Umbilical cord (tissue), 2 donors: ENCODE measurements around the gene GPRASP3. TPM values are rescaled to one million over a fixed set of nuclear protein-coding genes. Genes with fewer than 3 reads are reported as not detected.
A peak's percentile ranks its signal among the peaks of the same experiment; 100 is the strongest.
"Not testable (repeated sequence)": the region's sequence is repeated elsewhere in the genome, so short reads cannot be mapped to it uniquely, and the experiment has no call there.

ENCODE experiments used
- DNase-seq: peaks from one replicate; pipeline ENCODE4 v3.0.0-alpha.2; 2015; ENCODE audit warnings: low spot score
- total RNA-seq: library from RNA; depleted of rRNA; stranded (reverse); fragments of >200 nt; gene quantifications from one replicate; pipeline ENCODE4 v1.2.3, GENCODE V29; 2014; ENCODE audit warnings: low replicate concordance; ENCODE audit not compliant: insufficient read depth

Gene GPRASP3, protein sequence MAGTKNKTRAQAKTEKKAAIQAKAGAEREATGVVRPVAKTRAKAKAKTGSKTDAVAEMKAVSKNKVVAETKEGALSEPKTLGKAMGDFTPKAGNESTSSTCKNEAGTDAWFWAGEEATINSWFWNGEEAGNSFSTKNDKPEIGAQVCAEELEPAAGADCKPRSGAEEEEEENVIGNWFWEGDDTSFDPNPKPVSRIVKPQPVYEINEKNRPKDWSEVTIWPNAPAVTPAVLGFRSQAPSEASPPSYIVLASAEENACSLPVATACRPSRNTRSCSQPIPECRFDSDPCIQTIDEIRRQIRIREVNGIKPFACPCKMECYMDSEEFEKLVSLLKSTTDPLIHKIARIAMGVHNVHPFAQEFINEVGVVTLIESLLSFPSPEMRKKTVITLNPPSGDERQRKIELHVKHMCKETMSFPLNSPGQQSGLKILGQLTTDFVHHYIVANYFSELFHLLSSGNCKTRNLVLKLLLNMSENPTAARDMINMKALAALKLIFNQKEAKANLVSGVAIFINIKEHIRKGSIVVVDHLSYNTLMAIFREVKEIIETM
- total RNA-seq, result 7.0 TPM

DNA sequence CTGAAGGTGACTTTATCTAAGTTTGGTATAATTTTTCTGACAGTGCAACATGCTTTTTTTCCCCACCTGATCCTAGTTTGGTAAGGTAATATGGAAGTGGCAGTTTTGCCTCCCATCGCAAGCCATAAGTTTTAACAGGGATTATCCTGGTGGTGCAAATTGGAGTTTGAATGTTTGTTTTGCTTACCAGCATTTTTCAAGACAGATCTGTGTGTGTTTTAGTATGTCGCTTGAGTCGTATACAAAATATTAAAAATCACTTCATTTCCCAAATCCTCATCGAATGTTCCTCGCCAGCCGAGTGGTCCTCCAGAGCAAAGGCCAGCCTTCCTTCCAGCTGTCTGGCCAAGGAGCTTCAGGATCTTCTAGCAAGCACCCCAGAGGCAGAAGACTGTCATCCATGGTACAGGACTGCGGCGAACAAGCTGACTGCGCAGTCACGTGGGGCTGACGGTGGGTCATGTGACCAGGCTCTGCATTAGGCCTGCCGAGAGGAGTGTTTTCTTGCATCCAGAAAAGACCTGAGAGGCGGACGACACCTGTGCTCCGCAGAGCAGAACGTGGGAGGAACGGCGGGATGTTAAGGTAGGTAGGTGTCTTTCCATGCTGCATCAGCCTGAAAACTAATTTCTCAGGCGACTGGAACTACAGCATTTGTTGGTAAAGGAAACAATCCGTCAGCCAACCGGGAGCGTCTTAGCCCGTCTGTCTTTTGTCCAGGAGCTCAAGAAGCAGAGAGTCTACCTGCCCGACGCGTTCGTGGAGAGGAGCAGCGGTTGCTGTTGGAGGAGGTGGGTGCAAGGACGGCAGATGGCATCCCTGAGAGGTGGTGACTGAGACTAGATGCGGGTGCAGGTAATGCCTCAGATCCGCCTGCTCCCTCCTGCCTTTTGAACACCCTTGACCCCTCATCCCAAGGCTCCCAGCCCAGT is at the start of gene GPRASP3:
Gene GPRASP3, plus strand, starts transcription at position 507 of the 932 bp plus-strand sequence. CDS start 28,253 bp downstream, outside the sequence.
- DNase-seq, result peak; percentile 83

DNA sequence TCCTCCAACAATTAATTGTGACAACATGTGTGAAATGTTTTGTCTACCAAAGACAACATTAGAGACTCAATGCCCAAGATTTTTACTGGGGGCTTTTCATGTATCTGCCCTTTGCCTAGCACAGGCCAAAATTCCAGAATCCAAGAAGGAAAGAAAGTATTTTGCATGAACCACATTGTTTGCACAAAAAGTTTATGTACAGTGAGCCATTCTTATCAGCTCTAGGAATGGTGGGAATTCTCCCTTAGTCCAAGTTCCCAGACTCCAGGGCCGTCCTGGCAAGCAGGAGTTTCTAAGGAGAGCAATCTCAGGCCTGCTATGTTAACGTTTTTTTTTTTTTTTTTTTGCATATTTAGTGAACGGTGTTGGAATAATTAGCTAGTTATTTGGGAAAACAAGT is 47.7 kb upstream of the GPRASP3 start:
- no peak for DNase-seq

DNA sequence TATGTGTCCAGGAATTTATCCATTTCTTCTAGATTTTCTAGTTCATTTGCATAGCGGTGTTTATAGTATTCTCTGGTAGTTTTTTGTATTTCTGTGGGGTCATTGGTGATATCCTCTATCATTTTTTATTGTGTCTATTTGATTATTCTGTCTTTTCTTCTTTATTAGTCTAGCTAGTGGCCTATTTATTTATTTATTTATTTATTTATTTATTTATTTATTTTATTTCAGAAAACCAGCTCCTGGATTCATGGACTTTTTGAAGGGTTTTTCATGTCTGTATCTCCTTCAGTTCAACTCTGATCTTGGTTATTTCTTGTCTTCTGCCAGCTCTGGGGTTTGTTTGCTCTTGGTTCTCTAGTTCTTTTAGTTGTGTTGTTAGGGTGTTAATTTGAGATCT is 43.1 kb upstream of the GPRASP3 start:
- DNase-seq, result not testable (repeated sequence)

DNA sequence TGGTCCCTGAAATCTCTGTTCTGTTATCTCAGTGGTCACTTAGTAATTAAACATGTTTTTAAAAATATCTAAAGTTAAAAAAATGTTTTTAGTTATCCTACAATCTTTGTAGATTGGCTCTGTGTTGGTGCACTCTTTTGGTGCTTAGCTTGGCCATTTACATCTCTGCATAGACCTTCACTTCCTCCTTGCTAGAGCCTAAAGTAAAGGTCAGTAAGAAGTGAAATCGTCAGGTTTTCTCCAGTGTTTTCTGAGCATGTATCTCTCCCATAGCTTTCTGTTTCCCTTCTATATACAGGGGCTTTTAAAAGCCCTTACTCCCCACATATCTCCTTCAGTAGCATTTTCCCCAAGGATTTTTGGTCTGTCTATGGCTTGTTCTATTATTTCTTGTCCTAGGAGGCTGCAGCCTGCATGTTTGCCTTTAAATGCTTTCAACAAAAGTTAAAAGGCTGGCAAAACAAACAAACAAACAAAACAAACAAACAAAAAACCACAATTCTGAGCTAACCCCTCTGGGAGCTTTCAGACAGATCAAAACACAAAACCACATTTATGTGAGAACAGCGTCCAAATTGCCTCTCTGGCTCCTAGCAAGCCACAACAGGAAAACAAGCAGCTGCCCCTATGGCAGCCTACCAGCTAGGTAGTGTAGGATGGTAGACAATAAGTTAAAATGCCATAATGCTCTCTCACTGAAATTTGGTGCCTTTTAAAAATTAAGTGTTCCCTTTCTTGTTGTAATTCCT is 35.6 kb upstream of the GPRASP3 start:
- no peak for DNase-seq

DNA sequence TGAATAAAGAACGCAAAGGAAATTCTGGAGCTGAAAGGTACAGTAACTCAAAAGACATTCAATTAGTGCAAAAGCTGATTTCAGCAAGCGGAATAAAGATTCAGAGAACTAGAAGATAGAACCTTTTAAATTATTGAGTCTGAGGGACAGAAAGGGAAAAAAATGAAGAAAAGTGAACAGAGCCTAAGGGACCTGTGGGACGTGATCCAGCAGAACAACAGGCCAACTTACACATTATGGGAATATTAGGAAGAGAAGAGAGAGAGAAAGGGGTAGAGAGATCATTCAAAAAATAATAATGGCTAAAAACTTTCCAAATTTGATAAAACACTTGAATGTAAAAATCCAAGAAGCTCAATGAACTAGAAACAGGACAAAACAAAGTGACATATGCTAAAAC is 25.8 kb upstream of the GPRASP3 start:
- DNase-seq, result no peak

DNA sequence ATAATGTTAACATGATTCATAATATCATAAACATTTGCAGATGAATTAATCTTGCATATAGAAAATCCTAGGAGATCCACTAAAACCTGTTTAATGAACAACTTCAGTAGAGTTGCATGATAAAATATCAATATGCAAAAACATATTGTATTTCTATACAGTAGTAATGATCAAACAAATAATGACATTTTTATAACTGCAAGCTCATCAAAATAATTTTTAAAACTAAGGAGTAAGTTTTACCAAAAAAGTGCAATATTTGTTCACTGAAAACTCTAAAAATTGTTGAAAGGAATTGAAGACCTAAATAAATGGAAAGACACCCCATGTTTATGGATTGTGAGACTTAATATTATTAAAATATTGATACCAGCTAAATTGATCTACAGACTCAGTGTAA is 24.2 kb upstream of the GPRASP3 start:
- DNase-seq, result no peak

DNA sequence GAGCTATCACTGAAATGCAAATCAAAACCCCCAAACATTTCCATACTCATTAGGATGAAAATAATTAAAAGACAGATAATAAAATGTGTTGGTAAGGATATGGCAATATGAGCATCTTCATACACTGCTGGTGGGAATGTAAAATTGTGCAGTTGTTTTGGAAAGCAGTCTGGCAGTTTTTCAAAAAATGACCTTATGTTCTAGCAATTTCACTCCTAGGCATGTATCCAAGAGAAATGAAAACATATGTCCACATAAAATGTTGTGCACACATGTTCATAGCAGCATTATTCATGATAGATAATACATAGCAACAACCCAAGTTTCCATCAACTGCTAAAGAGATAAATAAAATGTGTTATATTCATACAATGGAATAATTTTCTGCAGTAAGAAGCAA is 23.0 kb upstream of the GPRASP3 start:
- peak; percentile 2 for DNase-seq

DNA sequence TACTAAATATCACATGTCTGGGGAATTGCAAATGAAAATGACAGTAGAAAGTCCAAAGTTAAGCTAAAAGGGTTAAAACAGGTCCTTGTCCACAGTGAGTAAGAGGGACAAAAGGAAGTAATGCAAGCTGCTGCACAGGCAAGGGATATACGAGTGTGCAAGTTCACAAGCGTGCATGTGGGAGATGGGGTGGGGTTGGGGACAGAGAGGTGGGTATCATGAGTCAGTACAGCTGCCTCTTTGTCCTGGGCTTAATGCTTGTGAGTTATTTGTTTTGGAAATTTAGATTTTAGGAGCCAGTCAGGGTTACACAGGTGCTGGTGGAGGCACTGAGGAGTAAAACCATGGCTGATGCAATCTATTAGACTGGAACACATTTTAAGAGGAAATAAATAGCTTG is 11.6 kb upstream of the GPRASP3 start:
- DNase-seq, result no peak

DNA sequence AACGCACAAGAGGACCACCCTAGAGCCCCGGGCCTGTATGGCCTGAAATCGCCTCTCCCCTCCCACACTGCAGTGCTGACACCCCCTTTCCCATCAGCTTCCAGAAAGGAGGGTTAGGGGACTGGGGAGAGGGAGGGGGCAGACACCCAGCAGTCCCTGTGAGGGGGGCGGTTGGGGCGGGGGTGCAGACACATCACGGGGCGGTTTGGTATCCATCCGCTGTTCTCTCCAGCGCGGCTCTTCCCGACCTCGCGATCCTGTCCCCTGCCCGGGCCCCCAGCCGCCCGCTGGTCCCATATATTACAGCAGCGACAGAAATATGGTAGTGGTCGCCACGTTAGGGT is 8.7 kb upstream of the GPRASP3 start:
- DNase-seq, result no peak

DNA sequence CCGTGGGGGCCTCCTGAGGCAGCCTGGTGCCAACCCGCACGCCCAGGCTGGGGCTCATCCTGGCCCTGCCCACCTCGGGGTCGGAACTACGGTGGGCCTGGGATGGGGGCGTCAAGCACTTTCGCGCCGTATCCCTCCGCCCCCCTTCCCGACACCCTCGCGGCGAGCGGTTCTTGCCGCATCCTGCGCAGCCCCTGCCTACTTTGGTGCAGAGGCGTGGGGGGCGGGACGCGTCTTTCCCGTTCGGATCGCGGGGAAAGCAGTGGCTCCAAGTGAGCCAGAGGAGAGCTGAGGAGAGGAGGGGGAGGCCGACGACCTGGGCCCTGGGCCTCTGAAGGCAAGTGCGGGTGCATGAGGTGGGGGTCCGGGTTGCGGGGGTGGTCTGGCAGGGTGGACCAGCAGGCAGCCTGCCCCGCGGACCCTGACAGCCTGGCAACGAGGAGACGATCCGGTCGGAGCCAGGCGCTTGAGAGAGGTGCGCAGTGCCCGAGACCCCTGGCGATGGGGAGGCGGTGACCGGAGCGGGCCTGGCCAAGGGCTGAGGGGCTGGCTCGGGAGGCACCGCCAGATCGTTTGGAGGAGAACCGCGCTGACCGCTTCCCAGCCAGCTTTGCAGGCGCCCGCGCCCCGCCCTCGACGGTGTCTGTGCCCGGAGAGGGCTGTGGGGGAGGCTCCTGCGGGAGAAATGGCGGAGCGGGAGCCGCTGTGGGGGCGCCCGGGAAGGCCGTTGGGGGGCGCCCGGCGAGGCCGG is 8.2 kb upstream of the GPRASP3 start, which contains the start of gene GPRASP2:
Gene GPRASP2, plus strand, starts transcription at position 233 of the 751 bp plus-strand sequence. CDS start 2,422 bp downstream, outside the sequence.
- peak; percentile 56 for DNase-seq

DNA sequence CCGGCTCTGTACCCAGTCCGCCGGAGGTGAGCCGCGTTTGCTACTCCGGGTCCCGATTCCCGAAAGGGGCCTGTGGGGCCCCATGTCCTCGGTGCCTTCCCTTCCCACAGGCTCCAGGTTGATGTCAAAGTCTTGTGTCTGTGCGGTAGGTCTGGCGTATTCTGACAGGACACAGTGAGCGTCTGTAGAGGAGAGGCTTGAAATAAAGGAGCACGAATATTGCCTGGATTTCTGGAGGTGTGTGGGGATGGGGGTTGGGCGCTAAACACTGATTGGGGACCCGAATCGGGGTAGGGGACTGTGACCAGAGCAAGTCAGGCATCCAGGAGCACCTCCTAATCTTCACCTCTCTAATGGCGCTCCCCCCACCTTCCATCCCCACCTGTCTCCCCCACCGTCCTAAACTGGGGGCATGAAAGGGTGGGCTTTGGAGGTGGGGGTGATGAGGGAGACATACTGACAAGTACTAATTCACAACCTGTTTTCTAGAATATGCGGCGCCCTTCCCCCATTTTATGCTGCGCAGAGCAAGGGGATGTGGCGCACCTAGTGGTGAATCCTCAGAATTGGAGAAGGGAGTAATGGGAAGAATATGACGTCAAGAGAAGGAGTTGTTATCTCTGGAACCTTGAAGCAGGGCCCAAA is 7.4 kb upstream of the GPRASP3 start:
- DNase-seq, result peak; percentile 70

DNA sequence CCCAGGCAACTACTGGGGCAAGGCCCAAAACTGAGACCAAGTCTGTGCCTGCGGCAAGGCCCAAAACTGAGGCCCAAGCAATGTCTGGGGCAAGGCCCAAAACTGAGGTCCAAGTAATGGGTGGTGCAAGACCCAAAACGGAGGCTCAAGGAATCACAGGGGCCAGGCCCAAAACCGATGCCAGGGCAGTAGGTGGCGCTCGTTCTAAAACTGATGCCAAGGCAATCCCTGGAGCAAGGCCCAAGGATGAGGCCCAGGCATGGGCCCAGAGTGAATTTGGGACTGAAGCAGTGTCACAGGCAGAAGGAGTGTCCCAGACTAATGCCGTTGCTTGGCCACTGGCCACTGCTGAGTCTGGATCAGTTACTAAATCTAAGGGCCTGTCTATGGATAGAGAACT is 5.5 kb upstream of the GPRASP3 start:
- DNase-seq, result no peak

DNA sequence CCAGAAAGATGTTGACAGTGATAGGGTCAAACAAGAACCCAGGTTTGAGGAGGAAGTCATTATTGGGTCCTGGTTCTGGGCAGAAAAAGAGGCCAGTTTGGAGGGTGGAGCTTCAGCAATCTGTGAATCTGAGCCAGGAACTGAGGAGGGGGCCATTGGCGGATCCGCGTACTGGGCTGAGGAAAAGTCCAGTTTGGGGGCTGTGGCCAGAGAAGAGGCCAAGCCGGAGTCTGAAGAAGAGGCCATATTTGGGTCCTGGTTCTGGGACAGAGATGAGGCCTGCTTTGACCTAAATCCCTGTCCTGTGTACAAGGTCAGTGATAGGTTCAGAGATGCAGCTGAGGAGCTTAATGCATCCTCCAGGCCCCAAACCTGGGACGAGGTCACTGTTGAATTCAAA is 4.6 kb upstream of the GPRASP3 start:
- no peak for DNase-seq

DNA sequence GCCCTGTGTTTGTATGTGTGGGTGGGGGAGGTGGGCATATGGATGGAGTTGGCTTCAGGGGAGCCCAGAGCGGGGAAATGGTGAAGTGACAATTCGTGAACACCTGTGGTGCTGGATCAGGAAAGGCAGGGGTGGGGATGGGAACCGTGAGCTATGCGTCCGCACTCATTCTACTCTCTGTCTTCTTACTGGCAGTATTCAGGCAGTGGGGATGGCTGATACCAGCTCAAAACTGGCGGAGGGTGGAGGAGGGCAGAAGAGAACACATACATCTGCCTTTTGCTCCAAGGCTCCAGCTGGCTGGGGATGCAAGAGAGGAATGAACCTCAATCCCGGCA is 595 bp downstream of the GPRASP3 start:
- not testable (repeated sequence) for DNase-seq

DNA sequence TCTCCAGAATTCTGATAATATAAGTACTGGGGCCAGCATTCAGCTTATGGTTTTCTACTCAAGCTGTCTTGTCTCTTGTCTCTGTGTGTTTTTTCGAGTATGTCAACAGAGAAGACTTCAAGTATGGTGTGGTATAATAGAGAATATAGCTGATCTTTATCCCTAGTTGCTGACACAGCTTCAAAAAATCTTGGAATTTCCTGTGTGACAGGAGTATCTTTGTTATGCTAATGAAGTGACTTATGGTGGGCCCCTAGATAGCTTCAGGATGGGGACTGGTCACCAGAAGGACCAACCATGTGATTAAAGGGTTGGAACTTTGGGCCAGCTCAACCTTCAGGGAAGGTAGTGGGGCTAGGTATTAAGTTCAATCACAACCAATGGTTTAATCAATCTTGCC is 2.9 kb downstream of the GPRASP3 start:
- no peak for DNase-seq

DNA sequence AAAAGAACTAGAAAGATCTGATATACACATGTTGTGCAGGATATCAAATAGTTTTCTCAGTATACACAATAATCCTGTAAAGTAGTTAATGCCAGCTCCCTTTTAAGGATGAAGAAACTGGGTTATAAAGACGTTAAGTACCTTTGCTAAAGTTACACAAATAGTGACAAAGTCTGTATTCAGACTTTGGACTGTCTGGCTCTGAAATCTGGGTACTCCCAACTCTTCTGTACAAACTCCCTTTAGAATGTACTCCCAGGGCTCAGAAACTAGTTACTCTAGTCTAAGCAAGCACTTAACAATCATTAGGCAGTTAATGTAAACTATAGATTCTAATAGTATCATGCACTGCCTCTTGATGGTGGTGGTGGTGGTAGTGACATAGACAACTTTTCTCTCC is 7.2 kb downstream of the GPRASP3 start:
- no peak for DNase-seq

DNA sequence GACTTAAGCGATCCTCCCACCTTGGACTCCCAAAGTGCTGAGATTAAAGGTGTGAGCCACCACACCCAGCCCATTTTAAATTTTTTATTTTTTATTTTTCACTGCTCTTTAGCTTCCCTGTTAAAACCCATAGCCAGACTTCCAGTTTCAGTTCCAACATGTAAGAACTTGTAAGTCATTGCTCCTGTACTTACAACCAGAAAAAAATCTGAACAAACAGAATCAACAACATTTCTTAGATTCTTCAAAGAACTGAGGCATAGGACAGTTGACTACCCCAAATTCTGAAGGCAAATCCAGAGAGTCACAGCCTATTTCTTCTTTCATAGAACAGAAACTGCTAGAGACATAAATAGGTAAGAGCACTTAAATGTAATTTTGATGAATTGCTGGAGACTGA is 8.1 kb downstream of the GPRASP3 start:
- DNase-seq, result peak; percentile 2

DNA sequence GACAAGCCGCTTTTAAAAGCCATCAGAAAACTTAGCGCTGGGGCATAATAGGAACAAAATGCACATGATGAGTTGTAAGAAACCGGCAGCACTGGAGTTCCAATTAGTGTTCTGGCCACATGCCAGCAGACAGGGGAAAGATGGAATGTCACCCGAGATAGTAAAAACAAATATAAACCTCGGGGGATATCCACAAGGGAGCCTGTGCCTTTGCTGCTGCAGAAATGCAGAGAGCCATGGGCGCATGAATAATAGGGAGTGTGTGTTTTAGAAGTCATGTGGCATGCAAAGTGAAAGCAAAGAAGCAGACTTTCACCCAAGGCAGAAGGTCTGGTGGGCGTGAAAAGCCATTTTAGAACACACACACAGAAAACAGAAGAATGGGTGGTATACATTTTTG is 19.1 kb downstream of the GPRASP3 start:
- no peak for DNase-seq

DNA sequence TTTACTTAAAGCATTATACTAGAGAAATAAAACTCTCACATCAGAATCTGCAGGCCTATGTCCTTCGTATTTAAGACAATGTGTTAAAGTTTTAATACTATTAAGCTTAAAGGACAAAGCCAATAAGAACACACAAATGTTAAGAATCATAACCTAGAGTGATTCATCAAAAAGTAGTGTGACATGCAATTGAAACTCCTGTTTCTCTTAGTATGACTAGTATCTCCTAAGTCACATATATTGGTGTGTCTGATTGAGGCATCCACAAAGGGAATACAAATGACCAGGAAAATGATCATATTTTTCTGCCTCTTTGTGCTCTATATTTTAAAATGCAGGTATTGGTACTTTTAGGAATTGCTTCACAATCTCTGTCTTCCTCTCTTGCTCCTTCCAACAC is 23.8 kb downstream of the GPRASP3 start:
- no peak for DNase-seq

DNA sequence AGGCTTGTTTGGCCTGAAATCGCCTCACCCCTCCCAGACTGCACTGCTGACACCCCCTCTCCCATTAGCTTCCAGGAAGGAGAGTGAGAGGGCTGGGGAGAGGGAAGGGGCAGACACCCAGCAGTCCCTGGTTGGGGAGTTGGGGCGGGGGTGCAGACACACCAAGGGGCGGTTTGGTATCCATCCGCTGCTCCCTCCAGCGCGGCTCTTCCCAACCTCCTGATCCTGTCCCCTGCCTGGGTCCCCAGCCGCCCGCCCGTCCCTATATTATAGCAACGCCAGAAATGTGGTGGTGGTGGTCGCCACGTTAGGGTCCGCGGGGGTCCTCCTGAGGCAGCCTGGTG is 24.9 kb downstream of the GPRASP3 start:
- peak; percentile 1 for DNase-seq
